OCI-LY1 (cell line): ENCODE results near the gene GCN1.

ENCODE experiments used
- EZH2 ChIP-seq: fragments of 200-600 bp; sonication (generic), shearing (Covaris generic); IDR thresholded peaks from 2 replicates; pipeline ENCODE4 v1.8.0; 2017; ENCODE audit warnings: borderline replicate concordance, mixed run types, mild to moderate bottlenecking, antibody characterized with exemption, low read length, moderate library complexity, mixed read lengths
- TF ChIP-seq, protein P1 (sequence below): fragments of 200-600 bp; sonication (generic), shearing (Covaris generic); IDR thresholded peaks from 2 replicates; pipeline ENCODE4 v1.5.1; 2017; ENCODE audit warnings: mild to moderate bottlenecking, antibody characterized with exemption, low read length, moderate library complexity, mixed read lengths

DNA sequence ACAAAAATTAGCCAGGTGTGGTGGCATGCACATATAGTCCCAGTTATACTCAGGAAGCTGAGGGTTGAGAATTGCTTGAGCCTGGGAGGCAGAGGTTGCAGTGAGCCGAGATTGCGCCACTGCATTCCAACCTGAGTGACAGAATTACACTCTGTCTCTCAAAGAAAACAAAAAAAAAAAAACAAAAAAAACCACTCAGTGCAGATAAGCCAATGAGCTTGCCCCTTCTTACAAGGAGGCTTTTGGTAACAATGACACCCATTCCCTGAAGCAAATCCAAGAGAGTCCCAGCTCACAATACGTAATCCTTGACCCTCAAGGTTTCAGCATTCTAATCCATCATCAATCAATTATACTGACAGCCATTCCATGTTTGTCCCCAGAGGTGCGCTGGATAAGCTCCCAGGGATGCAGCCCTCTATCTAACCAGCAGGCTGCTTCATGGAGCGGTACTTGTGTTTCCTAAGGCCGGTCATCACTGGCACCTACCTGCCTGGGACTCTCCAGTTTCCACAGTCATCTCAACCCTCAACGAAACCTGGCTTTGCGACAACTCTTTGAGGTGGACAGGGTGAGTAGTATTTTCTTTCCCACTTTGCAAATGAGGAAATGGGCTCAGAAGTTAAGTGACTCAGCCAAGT, 12.4 kb downstream of the GCN1 start:
- TF ChIP-seq, protein P1, sequence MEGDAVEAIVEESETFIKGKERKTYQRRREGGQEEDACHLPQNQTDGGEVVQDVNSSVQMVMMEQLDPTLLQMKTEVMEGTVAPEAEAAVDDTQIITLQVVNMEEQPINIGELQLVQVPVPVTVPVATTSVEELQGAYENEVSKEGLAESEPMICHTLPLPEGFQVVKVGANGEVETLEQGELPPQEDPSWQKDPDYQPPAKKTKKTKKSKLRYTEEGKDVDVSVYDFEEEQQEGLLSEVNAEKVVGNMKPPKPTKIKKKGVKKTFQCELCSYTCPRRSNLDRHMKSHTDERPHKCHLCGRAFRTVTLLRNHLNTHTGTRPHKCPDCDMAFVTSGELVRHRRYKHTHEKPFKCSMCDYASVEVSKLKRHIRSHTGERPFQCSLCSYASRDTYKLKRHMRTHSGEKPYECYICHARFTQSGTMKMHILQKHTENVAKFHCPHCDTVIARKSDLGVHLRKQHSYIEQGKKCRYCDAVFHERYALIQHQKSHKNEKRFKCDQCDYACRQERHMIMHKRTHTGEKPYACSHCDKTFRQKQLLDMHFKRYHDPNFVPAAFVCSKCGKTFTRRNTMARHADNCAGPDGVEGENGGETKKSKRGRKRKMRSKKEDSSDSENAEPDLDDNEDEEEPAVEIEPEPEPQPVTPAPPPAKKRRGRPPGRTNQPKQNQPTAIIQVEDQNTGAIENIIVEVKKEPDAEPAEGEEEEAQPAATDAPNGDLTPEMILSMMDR, result no peak
- TF ChIP-seq EZH2, result no peak
